AG04449 (cell line): Measurements from ENCODE around the gene RNPS1.

ENCODE experiments used
- CTCF ChIA-PET: fragments of 350-600 bp; formaldehyde crosslinking; extraction: SDS; loops from one replicate; lab custom pipeline; 2021; ENCODE audit warnings: antibody characterized with exemption; lab: Yijun Ruan, JAX
- POLR2A ChIA-PET: fragments of 400-600, 350-600 bp; formaldehyde crosslinking; extraction: SDS; loops from one replicate; lab custom pipeline; 2020; ENCODE audit warnings: antibody characterized with exemption, inconsistent platforms; lab: Yijun Ruan, JAX
- DNase-seq: peaks from one replicate; pipeline ENCODE4 v3.0.0-alpha.2; 2010; ENCODE audit warnings: low read depth, low spot score
- H3K4me3 ChIP-seq: 2 replicates; pipeline ENCODE4 v1.5.1; 2011; ENCODE audit warnings: low read depth, mild to moderate bottlenecking, control low read depth, low read length
- CTCF ChIP-seq: IDR thresholded peaks from one replicate; pipeline ENCODE4 v1.5.1; 2011; ENCODE audit warnings: mild to moderate bottlenecking, moderate library complexity, low read length, control low read depth, inconsistent platforms; ENCODE audit not compliant: insufficient read depth; ENCODE audit errors: missing control alignments

The RNPS1 gene

DNA sequence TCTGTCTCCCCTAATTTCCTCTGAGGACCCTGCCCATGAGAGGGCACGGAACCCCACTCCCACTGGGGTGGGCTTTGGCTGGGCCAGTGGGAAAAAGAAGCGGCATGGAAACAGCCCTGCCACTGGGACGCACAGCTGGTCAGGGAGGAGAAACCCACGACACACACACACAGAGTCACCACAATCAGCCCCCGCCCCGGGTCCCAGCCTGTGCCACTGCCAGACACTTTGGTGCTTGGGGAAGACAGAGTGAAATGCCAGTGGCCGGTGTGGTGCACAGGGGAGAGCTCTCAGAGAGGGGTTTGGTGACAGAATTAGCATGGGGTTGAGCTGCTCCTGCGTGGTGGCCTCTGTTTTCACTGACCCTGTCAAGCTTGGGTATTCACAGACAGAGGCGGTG, 30.7 kb upstream of the RNPS1 start:
- ChIA-PET POLR2A (no interaction called here), CTCF (no interaction called here)
- no peak overlapping the region for H3K4me3 ChIP-seq
- no peak for TF ChIP-seq CTCF
- no peak for DNase-seq

DNA sequence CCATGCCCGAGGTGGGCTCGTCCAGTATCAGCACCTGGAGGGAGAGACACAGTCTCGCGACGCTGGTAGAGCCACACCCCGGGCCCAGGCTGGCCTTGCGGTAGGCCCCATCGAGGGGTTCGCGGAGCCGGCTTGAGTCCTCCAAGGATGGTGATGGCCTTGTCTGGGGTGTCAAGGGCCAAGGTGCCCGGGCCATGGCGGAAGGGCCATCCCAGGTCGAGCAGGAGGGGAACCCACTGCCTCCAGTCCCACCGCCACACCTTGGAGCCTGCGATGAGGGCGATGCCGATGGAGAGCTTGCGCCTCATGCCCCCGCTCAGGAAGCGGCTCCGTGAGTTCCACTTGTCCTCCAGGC, 29.6 kb upstream of the RNPS1 start:
- ChIA-PET POLR2A (no interaction called here), CTCF (interaction anchor here (0.9 to 2.2 kb wide), 2 partner anchors 9 to 204 kb away, joined by 3 to 13 read pairs; no protein-coding TSS in a partner anchor)
- no peak for TF ChIP-seq CTCF
- no peak overlapping the region for H3K4me3 ChIP-seq
- DNase-seq = no peak

GRCh38 chr16:2296661-2297505, 29.0 kb upstream of the RNPS1 start:
- DNase-seq = no peak
- peak; percentile 50 for TF ChIP-seq CTCF
- ChIA-PET POLR2A (no interaction called here), CTCF (interaction anchor here (0.6 to 2.2 kb wide), 6 partner anchors 16 to 1139 kb away, joined by 3 to 13 read pairs (median 4); no protein-coding TSS in a partner anchor)
- no peak overlapping the region for H3K4me3 ChIP-seq

DNA sequence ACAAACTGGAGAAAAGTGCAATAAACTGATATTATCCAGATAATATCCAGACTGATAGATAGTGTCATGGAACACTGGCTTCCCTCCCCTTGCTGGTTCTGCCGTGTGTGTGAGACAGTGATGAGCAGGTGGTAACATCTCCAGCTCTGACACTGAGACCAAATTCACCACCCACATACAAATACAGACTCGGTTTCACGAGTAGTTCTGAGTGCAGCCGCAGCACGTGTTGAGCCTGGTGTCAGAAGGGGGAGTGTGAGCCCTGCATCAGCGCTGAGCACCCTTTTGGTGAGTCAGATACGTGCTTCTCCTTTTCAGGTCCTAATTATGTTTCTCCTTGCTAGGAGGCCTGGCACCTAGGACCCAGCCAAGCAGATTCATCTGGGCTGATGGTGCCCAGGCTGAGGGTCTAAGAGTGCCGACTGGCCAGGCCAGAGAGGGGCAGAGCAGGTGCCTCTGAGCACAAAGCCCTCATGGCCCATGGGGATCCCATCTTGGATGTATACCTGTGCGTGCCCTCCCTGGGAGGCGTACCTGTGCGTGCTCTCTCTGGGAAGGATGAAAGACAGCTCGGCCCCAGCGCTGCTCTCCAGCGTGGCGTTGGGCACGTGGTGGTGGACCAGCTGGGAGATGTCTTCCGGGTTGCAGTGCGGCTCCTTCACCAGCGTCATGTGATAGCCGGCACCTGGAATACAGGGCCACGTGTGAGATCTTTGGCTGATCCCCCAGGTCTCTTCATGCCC, 27.3 kb upstream of the RNPS1 start:
- H3K4me3 ChIP-seq = no peak overlapping the region
- ChIA-PET POLR2A (no interaction called here), CTCF (interaction anchor here (1.2 to 2.2 kb wide), 2 partner anchors 24 to 206 kb away, joined by 6 to 13 read pairs; no protein-coding TSS in a partner anchor)
- DNase-seq = no peak
- no peak for TF ChIP-seq CTCF

GRCh38 chr16:2292221-2292620, 24.3 kb upstream of the RNPS1 start:
- ChIA-PET CTCF (no interaction called here), POLR2A (no interaction called here)
- no peak for DNase-seq
- H3K4me3 ChIP-seq = no peak overlapping the region
- no peak for TF ChIP-seq CTCF

DNA sequence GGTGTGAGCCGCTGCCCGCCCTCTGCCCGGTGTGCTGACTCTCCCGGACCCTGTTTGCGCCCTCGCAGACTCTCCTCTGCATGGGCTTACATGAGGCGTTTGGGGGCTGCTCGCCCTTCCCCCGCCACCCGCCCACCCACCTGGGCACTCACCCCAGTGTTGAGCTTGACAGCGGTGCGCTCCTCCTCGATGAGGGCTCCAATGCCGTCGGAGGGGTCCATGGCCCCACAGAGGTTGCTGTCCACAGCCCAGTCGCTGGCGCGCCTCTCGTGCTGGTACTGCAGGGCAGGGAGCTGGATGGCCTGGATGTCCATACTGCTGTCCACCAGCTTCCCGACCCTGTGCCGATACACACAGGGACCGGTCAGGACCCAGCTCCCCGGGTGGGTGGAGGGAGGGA, 21.4 kb upstream of the RNPS1 start:
- no peak overlapping the region for H3K4me3 ChIP-seq
- TF ChIP-seq CTCF = no peak
- ChIA-PET POLR2A (no interaction called here), CTCF (interaction anchor here (1.0 to 1.3 kb wide), 2 partner anchors 9 to 132 kb away, joined by 3 read pairs; no protein-coding TSS in a partner anchor)
- no peak for DNase-seq
